WTC11 (cell line): ENCODE data around the gene NPB. TPM values are rescaled to one million over a fixed set of nuclear protein-coding genes. Genes with fewer than 3 reads are reported as not detected.

Experiments used
- ATF1 ChIP-seq: sonication (generic); formaldehyde crosslinking; IDR thresholded peaks from 2 replicates; pipeline ENCODE4 v1.8.1; 2023; ENCODE audit warnings: mild to moderate bottlenecking, moderate library complexity, missing genetic modification reagents
- ATF2 ChIP-seq: sonication (generic); formaldehyde crosslinking; IDR thresholded peaks from 2 replicates; pipeline ENCODE4 v1.8.1; 2022; ENCODE audit warnings: low read depth, missing genetic modification reagents, borderline replicate concordance
- CTCF ChIP-seq: fragments of 200-600 bp; IDR thresholded peaks from 2 replicates; pipeline ENCODE4 v1.8.0; 2022; ENCODE audit warnings: antibody characterized with exemption
- FOXP1 ChIP-seq: sonication (generic); formaldehyde crosslinking; IDR thresholded peaks from 2 replicates; pipeline ENCODE4 v1.8.0; 2022; ENCODE audit warnings: missing genetic modification reagents, mild to moderate bottlenecking, moderate library complexity, borderline replicate concordance
- FOXP4 ChIP-seq: sonication (generic); formaldehyde crosslinking; IDR thresholded peaks from 2 replicates; pipeline ENCODE4 v1.8.0; 2022; ENCODE audit warnings: mild to moderate bottlenecking, missing genetic modification reagents
- GRHL2 ChIP-seq: fragments of 250-450 bp; sonication (Bioruptor Pico); IDR thresholded peaks from 2 replicates; pipeline ENCODE4 v1.8.0; 2022; ENCODE audit warnings: mild to moderate bottlenecking, moderate library complexity; ENCODE audit not compliant: insufficient replicate concordance, severe bottlenecking
- HMGXB4 ChIP-seq: sonication (generic); formaldehyde crosslinking; IDR thresholded peaks from 2 replicates; pipeline ENCODE4 v1.8.1; 2023; ENCODE audit warnings: mild to moderate bottlenecking, moderate library complexity, missing genetic modification reagents
- IRF1 ChIP-seq: sonication (generic); formaldehyde crosslinking; IDR thresholded peaks from 2 replicates; pipeline ENCODE4 v1.8.0; 2023; ENCODE audit warnings: missing genetic modification reagents
- JAZF1 ChIP-seq: fragments of 250-450 bp; sonication (Bioruptor Pico); IDR thresholded peaks from 2 replicates; pipeline ENCODE4 v1.9.0; 2021; ENCODE audit warnings: moderate library complexity, mild to moderate bottlenecking, inconsistent platforms
- MAX ChIP-seq: sonication (generic); formaldehyde crosslinking; IDR thresholded peaks from 2 replicates; pipeline ENCODE4 v1.8.0; 2022; ENCODE audit warnings: mild to moderate bottlenecking, missing genetic modification reagents
- ZNF425 ChIP-seq: fragments of 250-450 bp; sonication (Bioruptor Pico); conservative IDR thresholded peaks from 2 replicates; pipeline ENCODE4 v1.9.0; 2021; ENCODE audit warnings: mild to moderate bottlenecking
- ZNF671 ChIP-seq: fragments of 250-450 bp; sonication (Bioruptor Pico); IDR thresholded peaks from 2 replicates; pipeline ENCODE4 v1.8.0; 2021; ENCODE audit warnings: mild to moderate bottlenecking
- total RNA-seq: library from RNA; stranded (reverse); gene quantifications from 3 replicates; pipeline ENCODE4 v1.2.3, GENCODE V29; 2021

Gene NPB
- total RNA-seq, 1 experiment from 2014 or later: 1.9 TPM

GRCh38 chr17:81869221-81870130, 32.6 kb upstream of the NPB start (continued):
- 0 out of 2 replicates have a peak, but pooled peaks have one; percentile 44 for TF ChIP-seq IRF1 (CRISPR knock-in tag)
- TF ChIP-seq ZNF425 (CRISPR knock-in tag): 0 out of 2 replicates have a peak, but pooled peaks have one; percentile 6
- peak; percentile 99 for TF ChIP-seq CTCF
- peak; percentile 90; the same call in 1 of the 2 replicates for TF ChIP-seq HMGXB4 (CRISPR knock-in tag)
- 0 out of 2 replicates have a peak, but pooled peaks have one; percentile 64 for TF ChIP-seq ATF1 (CRISPR knock-in tag)
- no peak for TF ChIP-seq ZNF671
- TF ChIP-seq FOXP1: peak; percentile 43; the same call in 1 of the 2 replicates
- TF ChIP-seq FOXP4 (CRISPR knock-in tag): no peak
- no peak for TF ChIP-seq JAZF1 (CRISPR knock-in tag)
- no peak for TF ChIP-seq ATF2 (CRISPR knock-in tag)
- no peak for TF ChIP-seq GRHL2 (CRISPR knock-in tag)
- TF ChIP-seq MAX: no peak
